ENCODE results near the gene ZNF430. TPM values are rescaled to one million over a fixed set of nuclear protein-coding genes. Genes with fewer than 3 reads are reported as not detected.

Gene ZNF430
- total RNA-seq, 1 experiment from 2014 or later = 13.9 TPM

DNA sequence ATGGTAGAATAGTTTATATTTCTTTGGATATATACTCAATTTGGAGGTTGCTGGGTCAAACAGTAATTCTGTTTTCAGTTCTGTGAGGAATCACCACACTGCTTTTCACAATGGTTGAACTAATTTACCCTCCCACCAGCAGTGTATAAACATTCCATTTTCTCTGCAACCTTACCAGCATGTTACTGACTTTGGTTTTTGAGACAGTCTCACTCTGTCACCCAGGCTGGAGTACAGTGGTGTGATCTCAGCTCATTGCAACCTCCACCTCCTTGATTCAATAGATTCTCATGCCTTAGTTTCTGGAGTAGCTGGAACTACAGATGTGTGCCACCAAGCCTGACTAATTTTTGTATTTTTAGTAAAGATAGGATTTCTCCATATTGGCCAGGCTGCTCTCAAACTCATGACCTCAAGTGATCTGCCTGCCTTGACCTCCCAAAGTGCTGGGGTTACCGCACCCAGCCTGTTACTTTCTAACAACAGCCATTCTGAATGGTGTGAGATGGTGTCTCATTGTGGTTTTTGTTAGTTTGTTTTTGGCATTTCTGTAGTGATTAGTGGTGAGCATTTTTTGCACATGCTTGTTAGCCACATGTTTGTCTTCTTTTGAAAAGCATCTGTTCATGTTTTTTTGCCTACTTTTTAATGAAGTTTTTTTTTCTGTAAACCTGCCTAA, 74.0 kb downstream of the ZNF430 start:
- TF ChIP-seq, protein P1, sequence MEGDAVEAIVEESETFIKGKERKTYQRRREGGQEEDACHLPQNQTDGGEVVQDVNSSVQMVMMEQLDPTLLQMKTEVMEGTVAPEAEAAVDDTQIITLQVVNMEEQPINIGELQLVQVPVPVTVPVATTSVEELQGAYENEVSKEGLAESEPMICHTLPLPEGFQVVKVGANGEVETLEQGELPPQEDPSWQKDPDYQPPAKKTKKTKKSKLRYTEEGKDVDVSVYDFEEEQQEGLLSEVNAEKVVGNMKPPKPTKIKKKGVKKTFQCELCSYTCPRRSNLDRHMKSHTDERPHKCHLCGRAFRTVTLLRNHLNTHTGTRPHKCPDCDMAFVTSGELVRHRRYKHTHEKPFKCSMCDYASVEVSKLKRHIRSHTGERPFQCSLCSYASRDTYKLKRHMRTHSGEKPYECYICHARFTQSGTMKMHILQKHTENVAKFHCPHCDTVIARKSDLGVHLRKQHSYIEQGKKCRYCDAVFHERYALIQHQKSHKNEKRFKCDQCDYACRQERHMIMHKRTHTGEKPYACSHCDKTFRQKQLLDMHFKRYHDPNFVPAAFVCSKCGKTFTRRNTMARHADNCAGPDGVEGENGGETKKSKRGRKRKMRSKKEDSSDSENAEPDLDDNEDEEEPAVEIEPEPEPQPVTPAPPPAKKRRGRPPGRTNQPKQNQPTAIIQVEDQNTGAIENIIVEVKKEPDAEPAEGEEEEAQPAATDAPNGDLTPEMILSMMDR (IDR thresholded peaks at IDR 0.05; ENCODE audit: unreplicated experiment) = no peak
- ChIA-PET POLR2A (interaction anchor here (0.8 kb wide), 1 partner anchor 48 kb away, joined by 3 read pairs; the partner anchor contains the start of gene ZNF431), CTCF (interaction anchor here (0.7 kb wide), 1 partner anchor 127 kb away, joined by 3 read pairs; no protein-coding TSS in a partner anchor)
- intact Hi-C loops (cut with micrococcal nuclease) = no loop called here
- no peak overlapping the region for H3K4me3 Mint-ChIP-seq (ENCODE audit: unreplicated experiment)
- no TSS peak for BruUV-seq (replicated peaks)
- no peaks in the 10 kb centered on the region for H3K9me3 Mint-ChIP-seq (ENCODE audit: unreplicated experiment)
- H3K27ac Mint-ChIP-seq (ENCODE audit: low read depth, unreplicated experiment) = no peak overlapping the region
- DNase-seq (ENCODE audit: unreplicated experiment) = no peak
- H3K4me1 Mint-ChIP-seq (ENCODE audit: insufficient read depth, unreplicated experiment) = peaks cover 7% of the 10 kb centered on the region
- peaks cover 21% of the 10 kb centered on the region for H3K36me3 Mint-ChIP-seq (ENCODE audit: insufficient read depth, unreplicated experiment)
- H3K27me3 Mint-ChIP-seq (ENCODE audit: insufficient read depth, unreplicated experiment) = no peaks in the 10 kb centered on the region

DNA sequence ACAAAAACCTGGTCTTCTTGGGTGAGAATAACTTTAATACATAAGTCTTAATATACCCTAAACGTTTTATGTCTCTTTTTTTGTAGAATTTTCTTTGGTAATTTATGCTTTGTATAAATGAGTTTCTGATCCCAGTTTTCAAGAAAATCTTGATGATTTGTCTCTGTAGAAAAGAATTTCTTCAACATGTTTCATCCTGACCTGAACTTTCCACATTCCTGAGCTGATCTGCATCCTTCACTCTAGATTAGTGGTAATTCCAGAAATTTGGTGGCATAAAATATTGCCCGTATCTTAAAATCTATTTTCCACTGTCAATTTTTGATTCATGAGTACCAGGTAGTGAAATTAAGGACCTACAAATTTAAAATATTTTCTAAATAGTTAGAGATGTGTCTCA, 77.8 kb downstream of the ZNF430 start:
- no peak for DNase-seq (ENCODE audit: unreplicated experiment)
- Mint-ChIP-seq H3K4me3 (ENCODE audit: unreplicated experiment) (no peak overlapping the region), H3K27me3 (ENCODE audit: insufficient read depth, unreplicated experiment) (no peaks in the 10 kb centered on the region), H3K36me3 (ENCODE audit: insufficient read depth, unreplicated experiment) (peaks cover 37% of the 10 kb centered on the region), H3K4me1 (ENCODE audit: insufficient read depth, unreplicated experiment) (no peaks in the 10 kb centered on the region), H3K27ac (ENCODE audit: low read depth, unreplicated experiment) (no peak overlapping the region), H3K9me3 (ENCODE audit: unreplicated experiment) (no peaks in the 10 kb centered on the region)
- BruUV-seq (replicated peaks) = no TSS peak
- POLR2A ChIA-PET = interaction anchor here (0.7 to 1.8 kb wide), 2 partner anchors 15 to 16 kb away, joined by 3 read pairs; partner anchors contain the start of gene ZNF714
- CTCF ChIA-PET = no interaction called here
- intact Hi-C loops (cut with micrococcal nuclease) = no loop called here
- TF ChIP-seq, protein P1 (IDR thresholded peaks at IDR 0.05; ENCODE audit: unreplicated experiment) = no peak

DNA sequence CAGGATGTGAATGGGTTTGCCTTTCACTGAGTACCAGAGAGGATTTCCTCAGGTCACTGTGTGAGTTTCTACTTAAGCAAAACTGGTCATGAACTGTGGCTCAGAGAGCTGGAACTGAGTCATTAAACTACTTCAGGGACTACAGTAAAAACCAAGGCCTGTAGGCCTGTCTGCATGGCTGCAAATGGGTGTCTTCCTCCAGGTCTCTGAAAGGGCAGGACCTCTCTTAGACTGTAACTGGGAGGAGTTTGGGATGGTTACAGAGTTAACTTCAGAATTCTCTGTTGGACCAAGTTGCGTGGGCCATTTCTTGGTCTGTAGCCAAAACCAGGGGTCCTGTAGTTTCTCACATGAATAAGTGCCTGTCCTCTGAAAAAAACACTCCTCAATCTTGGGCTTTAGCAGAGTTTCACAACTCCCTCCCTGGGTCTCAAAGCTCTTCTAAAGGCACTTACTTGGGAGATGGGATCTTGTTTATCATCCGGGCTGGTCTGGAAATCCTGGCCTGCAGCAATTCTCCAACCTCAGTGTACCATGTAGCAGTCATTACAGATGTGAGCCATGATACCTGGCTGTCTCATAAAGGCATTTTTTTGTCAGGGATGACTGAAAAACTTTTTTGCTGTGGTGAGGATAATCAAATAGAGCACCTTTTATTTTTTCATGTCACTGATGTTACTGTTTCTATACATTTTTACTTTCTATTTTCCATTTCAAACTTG, 81.2 kb downstream of the ZNF430 start:
- H3K27me3 Mint-ChIP-seq (ENCODE audit: insufficient read depth, unreplicated experiment) = no peaks in the 10 kb centered on the region

DNA sequence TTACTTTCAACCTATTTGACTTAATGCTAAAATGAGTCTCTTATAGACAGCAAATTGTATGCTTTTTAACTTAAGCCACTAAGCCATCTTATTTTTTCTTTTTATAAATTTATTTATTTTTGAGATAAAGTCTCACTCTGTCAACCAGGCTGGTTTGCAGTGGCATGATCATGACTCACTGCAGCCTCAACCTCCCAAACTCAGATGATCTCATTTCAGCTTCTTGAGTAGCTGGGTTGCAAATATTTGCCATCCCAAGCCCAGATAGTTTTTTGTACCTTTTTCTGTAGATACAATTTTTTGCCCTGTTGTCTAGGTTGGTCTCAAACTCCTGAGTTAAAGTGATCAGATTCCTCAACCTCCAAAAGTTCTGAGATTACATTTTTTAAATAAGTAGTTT, 88.7 kb downstream of the ZNF430 start:
- Mint-ChIP-seq H3K4me1 (ENCODE audit: insufficient read depth, unreplicated experiment) (no peaks in the 10 kb centered on the region), H3K27me3 (ENCODE audit: insufficient read depth, unreplicated experiment) (no peaks in the 10 kb centered on the region), H3K9me3 (ENCODE audit: unreplicated experiment) (peaks cover 19% of the 10 kb centered on the region), H3K4me3 (ENCODE audit: unreplicated experiment) (no peak overlapping the region), H3K36me3 (ENCODE audit: insufficient read depth, unreplicated experiment) (peaks cover 48% of the 10 kb centered on the region), H3K27ac (ENCODE audit: low read depth, unreplicated experiment) (no peak overlapping the region)
- no peak for DNase-seq (ENCODE audit: unreplicated experiment)
- TF ChIP-seq, protein P1 (IDR thresholded peaks at IDR 0.05; ENCODE audit: unreplicated experiment) = no peak
- CTCF ChIA-PET = no interaction called here
- no TSS peak for BruUV-seq (replicated peaks)
- intact Hi-C loops (cut with micrococcal nuclease) = no loop called here
- POLR2A ChIA-PET = interaction anchor here (0.7 kb wide), 1 partner anchor 18 kb away, joined by 3 read pairs; no protein-coding TSS in a partner anchor

More for the DNA sequence above, 81.2 kb downstream of the ZNF430 start:
- intact Hi-C loops (cut with micrococcal nuclease) = no loop called here
- Mint-ChIP-seq H3K9me3 (ENCODE audit: unreplicated experiment) (no peaks in the 10 kb centered on the region), H3K4me3 (ENCODE audit: unreplicated experiment) (no peak overlapping the region), H3K4me1 (ENCODE audit: insufficient read depth, unreplicated experiment) (no peaks in the 10 kb centered on the region), H3K27ac (ENCODE audit: low read depth, unreplicated experiment) (no peak overlapping the region), H3K36me3 (ENCODE audit: insufficient read depth, unreplicated experiment) (peaks cover 53% of the 10 kb centered on the region)
- TF ChIP-seq, protein P1 (IDR thresholded peaks at IDR 0.05; ENCODE audit: unreplicated experiment) = no peak
- ChIA-PET POLR2A (no interaction called here), CTCF (interaction anchor here (0.7 kb wide), 1 partner anchor 12 kb away, joined by 3 read pairs; no protein-coding TSS in a partner anchor)
- DNase-seq (ENCODE audit: unreplicated experiment) = no peak
- BruUV-seq (replicated peaks) = no TSS peak

Data from MCF 10A (cell line).